CD4-positive, alpha-beta T cell (primary cell): Measurements from ENCODE around the gene PPM1L. TPM values are rescaled to one million over a fixed set of nuclear protein-coding genes. Genes with fewer than 3 reads are reported as not detected.

Source experiments
- ATAC-seq: fragments of 200-7000 bp; cut with Tn5 transposase; one replicate; pipeline ENCODE4 v1.10.0; 2022; ENCODE audit warnings: mild to moderate bottlenecking; ENCODE audit not compliant: poor library complexity
- CTCF ChIA-PET: fragments of 350-600 bp; sonication (Branson Sonifier 250); formaldehyde crosslinking; loops from one replicate; lab custom pipeline; 2021; ENCODE audit warnings: antibody characterized with exemption, inconsistent platforms; lab: Charles Lee
- POLR2A ChIA-PET: fragments of 350-600 bp; sonication (Branson Sonifier 250); formaldehyde crosslinking; loops from one replicate; lab custom pipeline; 2021; ENCODE audit warnings: antibody characterized with exemption, inconsistent platforms; lab: Charles Lee
- DNase-seq, 14 experiments: peaks; one replicate each; pipeline ENCODE4 v3.0.0-alpha.2; 2013 to 2020; ENCODE audit warnings: mixed read lengths in 2 of 14
- H3K27ac ChIP-seq, 2 donors: one replicate each; pipeline versions ENCODE4 v1.5.1 to v1.7.0; 2013; ENCODE audit warnings: low read length in 2 of 2, low read depth in 1 of 2, mild to moderate bottlenecking in 1 of 2
- H3K27me3 ChIP-seq, 2 experiments: 1 replicate in 1 of 2; 2 replicates in 1 of 2; pipeline versions ENCODE4 v1.6.1 to v1.7.0; 2013; ENCODE audit warnings: low read length in 2 of 2, control low read depth in 1 of 2, mild to moderate bottlenecking in 1 of 2, moderate library complexity in 1 of 2; ENCODE audit not compliant: insufficient read depth in 2 of 2, control insufficient read depth in 1 of 2
- H3K36me3 ChIP-seq: one replicate; pipeline ENCODE4 v1.6.1; 2013; ENCODE audit warnings: low read length, control low read depth; ENCODE audit not compliant: insufficient read depth
- H3K4me1 ChIP-seq: one replicate; pipeline ENCODE4 v1.6.1; 2013; ENCODE audit warnings: low read length, control low read depth; ENCODE audit not compliant: insufficient read depth
- H3K4me3 ChIP-seq: one replicate; pipeline ENCODE4 v1.5.1; 2013; ENCODE audit warnings: mild to moderate bottlenecking, low read length, moderate library complexity
- H3K9me3 ChIP-seq, 2 experiments: 1 replicate in 1 of 2; 2 replicates in 1 of 2; pipeline versions ENCODE4 v1.6.1 to v1.7.0; 2013; ENCODE audit warnings: low read length in 2 of 2, mild to moderate bottlenecking in 2 of 2, control low read depth in 1 of 2, moderate library complexity in 1 of 2; ENCODE audit not compliant: control insufficient read depth in 1 of 2, insufficient read depth in 1 of 2
- H3K27ac Mint-ChIP-seq: one replicate; pipeline ENCODE4 v1.8.0; 2020; ENCODE audit warnings: mixed read lengths
- H3K27me3 Mint-ChIP-seq: one replicate; pipeline ENCODE4 v1.8.0; 2021; ENCODE audit warnings: mixed read lengths
- H3K36me3 Mint-ChIP-seq: one replicate; pipeline ENCODE4 v1.8.0; 2021; ENCODE audit warnings: low read depth, mixed read lengths
- H3K4me1 Mint-ChIP-seq: one replicate; pipeline ENCODE4 v1.8.0; 2021; ENCODE audit warnings: low read depth, mixed read lengths
- H3K4me3 Mint-ChIP-seq: one replicate; pipeline ENCODE4 v1.8.0; 2020; ENCODE audit warnings: mild to moderate bottlenecking, mixed read lengths
- H3K9me3 Mint-ChIP-seq: one replicate; pipeline ENCODE4 v1.8.0; 2020; ENCODE audit warnings: mixed read lengths
- intact Hi-C, 2 experiments: fragments of 100-400 bp; cut with DNase I in 1 of 2; cut with micrococcal nuclease in 1 of 2; formaldehyde crosslinking; loops; one replicate each; pipeline versions ENCODE4 v1.15.1 to v1.9.0; 2023 to 2025; cut with DNase I, micrococcal nuclease
- total RNA-seq, 174 experiments: library from RNA in 2 of 174; stranded (reverse) in 2 of 174; gene quantifications; one replicate each; pipeline ENCODE4 v1.2.3 and lab custom pipeline; 2021 to 2026
- TF ChIP-seq, protein P1 (sequence below): fragments of 200-600 bp; IDR thresholded peaks from one replicate; pipeline ENCODE4 v1.8.0; 2022; ENCODE audit warnings: antibody characterized with exemption, mild to moderate bottlenecking

The PPM1L gene
- total RNA-seq, 2 experiments from 2014 or later = 3.0 to 3.4 TPM

DNA sequence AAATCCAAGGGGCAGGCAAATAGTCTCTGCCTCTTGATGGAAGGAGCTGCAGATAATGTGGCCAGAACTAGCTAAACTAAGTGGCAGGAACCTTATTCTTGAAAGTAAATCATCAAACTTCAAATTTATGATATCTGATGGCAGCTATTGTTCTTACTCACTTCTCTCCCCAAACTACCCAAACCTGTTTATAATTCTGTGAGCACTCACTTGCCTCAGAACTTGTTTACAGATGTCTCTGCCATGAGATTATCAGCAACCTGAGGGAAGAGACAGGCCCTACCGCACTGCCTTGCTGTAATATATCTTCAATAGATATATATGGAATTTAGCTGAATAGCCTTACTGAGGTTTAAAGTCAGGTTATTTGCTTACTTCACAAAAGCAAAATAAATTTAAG lies 351.3 kb downstream of the PPM1L start:
- no peaks in the 10 kb centered on the region for H3K4me1 ChIP-seq
- H3K9me3 Mint-ChIP-seq = no peaks in the 10 kb centered on the region
- no peaks in the 10 kb centered on the region for H3K9me3 ChIP-seq
- H3K36me3 ChIP-seq = no peaks in the 10 kb centered on the region
- no peak overlapping the region for H3K27ac ChIP-seq
- TF ChIP-seq, protein P1, sequence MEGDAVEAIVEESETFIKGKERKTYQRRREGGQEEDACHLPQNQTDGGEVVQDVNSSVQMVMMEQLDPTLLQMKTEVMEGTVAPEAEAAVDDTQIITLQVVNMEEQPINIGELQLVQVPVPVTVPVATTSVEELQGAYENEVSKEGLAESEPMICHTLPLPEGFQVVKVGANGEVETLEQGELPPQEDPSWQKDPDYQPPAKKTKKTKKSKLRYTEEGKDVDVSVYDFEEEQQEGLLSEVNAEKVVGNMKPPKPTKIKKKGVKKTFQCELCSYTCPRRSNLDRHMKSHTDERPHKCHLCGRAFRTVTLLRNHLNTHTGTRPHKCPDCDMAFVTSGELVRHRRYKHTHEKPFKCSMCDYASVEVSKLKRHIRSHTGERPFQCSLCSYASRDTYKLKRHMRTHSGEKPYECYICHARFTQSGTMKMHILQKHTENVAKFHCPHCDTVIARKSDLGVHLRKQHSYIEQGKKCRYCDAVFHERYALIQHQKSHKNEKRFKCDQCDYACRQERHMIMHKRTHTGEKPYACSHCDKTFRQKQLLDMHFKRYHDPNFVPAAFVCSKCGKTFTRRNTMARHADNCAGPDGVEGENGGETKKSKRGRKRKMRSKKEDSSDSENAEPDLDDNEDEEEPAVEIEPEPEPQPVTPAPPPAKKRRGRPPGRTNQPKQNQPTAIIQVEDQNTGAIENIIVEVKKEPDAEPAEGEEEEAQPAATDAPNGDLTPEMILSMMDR = no peak
- no peak overlapping the region for H3K4me3 ChIP-seq
- DNase-seq (no peak), ATAC-seq (no peak)
- H3K27me3 ChIP-seq = peaks cover 10 to 19% of the 10 kb centered on the region in 2 experiments
- H3K27me3 Mint-ChIP-seq = peaks cover 49% of the 10 kb centered on the region
- CTCF ChIA-PET = no interaction called here
- no peak overlapping the region for H3K4me3 Mint-ChIP-seq
- no peaks in the 10 kb centered on the region for H3K36me3 Mint-ChIP-seq
- H3K27ac Mint-ChIP-seq = no peak overlapping the region
- peaks cover 8% of the 10 kb centered on the region for H3K4me1 Mint-ChIP-seq
- POLR2A ChIA-PET = no interaction called here
- intact Hi-C loops = no loop called here

DNA sequence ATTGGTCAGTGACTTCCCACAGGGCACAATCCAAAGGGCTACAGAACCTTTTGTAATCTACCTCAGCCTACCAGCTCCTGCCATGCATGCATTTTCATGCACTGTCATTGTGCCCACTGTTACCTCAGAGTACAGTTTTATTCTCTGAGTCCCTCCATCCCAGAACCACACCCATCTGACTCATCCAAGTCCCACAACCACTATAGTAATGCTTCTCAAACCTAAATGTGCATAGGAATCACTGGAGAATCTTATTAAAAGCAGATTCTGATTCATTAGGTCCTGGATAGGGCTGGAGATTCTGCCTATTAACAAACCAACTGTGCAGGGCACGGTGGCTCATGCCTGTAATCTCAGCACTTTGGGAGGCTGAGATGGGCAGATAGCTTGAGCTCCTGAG lies 352.8 kb downstream of the PPM1L start:
- POLR2A ChIA-PET = no interaction called here
- TF ChIP-seq, protein P1 = no peak
- Histone ChIP-seq H3K27me3 (peaks cover 10 to 19% of the 10 kb centered on the region in 2 experiments), H3K36me3 (no peaks in the 10 kb centered on the region), H3K9me3 (no peaks in the 10 kb centered on the region), H3K4me1 (no peaks in the 10 kb centered on the region), H3K27ac (no peak overlapping the region), H3K4me3 (no peak overlapping the region)
- ATAC-seq (no peak), DNase-seq (no peak)
- Mint-ChIP-seq H3K4me3 (no peak overlapping the region), H3K27me3 (peaks cover 45% of the 10 kb centered on the region), H3K9me3 (no peaks in the 10 kb centered on the region), H3K27ac (no peak overlapping the region), H3K36me3 (no peaks in the 10 kb centered on the region), H3K4me1 (peaks cover 8% of the 10 kb centered on the region)
- intact Hi-C loops = no loop called here
- CTCF ChIA-PET = no interaction called here

GRCh38 chr3:161117646-161118045 lies 361.6 kb downstream of the PPM1L start:
- Histone ChIP-seq H3K4me1 (no peaks in the 10 kb centered on the region), H3K27ac (no peak overlapping the region), H3K36me3 (no peaks in the 10 kb centered on the region), H3K27me3 (no peaks in the 10 kb centered on the region), H3K9me3 (peaks cover 7 to 16% of the 10 kb centered on the region in 2 experiments), H3K4me3 (no peak overlapping the region)
- intact Hi-C loops = no loop called here
- Mint-ChIP-seq H3K27ac (no peak overlapping the region), H3K36me3 (peaks cover 4% of the 10 kb centered on the region), H3K9me3 (peaks cover 14% of the 10 kb centered on the region), H3K4me3 (no peak overlapping the region), H3K4me1 (no peaks in the 10 kb centered on the region), H3K27me3 (peaks cover 5% of the 10 kb centered on the region)
- ChIA-PET CTCF (no interaction called here), POLR2A (no interaction called here)
- ATAC-seq (no peak), DNase-seq (no peak)
- TF ChIP-seq, protein P1 = no peak
